Measurements from ENCODE around the gene CEP68.
"Not testable (repeated sequence)": the region's sequence is repeated elsewhere in the genome, so short reads cannot be mapped to it uniquely, and the experiment has no call there.

The CEP68 gene

GRCh38 chr2:65093211-65093610, 37.0 kb downstream of the CEP68 start:
- no peak for FAIRE-seq

DNA sequence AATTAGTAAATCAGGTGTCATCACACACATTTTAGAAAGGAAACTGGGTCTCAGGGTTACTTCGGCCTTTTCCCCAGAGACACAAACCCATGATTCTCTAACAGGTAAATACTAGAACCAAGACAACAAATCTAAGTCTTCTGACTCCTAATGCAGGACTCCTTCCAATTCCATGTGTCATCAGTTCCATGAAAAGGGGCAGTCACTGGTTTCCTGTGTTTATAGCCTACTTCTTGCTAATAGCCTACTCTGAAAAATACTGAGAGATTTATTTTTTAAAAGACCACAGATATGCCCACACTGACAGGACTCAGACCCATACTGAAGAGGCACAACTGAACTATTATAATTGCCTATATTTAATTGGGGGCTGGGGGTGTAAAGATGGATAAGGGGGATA, 40.7 kb downstream of the CEP68 start:
- FAIRE-seq: no peak

GRCh38 chr2:65097844-65098243, 41.6 kb downstream of the CEP68 start:
- no peak for FAIRE-seq

- FAIRE-seq: no peak
Observed at GRCh38 chr2:65098741-65099140, 42.5 kb downstream of the CEP68 start.

GRCh38 chr2:65101071-65101470, 44.9 kb downstream of the CEP68 start:
- no peak for FAIRE-seq

DNA sequence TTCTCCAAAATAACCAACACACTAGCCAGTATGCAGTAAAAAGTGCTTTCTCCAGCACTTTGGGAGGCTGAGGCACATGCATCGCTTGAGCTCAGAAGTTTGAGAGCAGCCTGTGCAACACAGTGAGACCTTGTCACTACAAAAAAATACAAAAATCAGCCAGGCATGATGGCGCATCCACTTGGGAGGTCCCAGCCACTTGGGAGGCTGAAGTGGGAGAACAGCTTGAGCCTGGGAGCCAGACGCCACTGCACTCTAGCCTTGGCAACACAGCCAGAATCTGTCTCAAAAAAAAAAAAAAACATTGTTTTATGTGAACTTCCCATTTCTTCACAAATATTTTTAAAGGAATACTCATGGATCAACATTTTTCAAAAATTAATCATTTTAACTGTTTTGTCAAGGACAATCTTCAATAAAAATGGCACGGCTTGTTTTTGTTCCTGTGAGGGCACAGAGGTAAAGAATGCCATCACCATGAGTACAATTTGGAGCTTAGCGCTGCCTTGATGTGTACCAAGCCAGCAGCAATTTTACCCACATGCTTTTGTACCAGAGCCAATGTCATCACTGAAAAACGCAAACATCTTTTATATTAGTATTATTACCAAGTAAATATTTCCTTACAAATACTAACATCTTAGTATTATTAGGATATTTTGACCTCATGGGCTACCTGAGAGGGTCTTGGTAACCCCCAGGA, 46.9 kb downstream of the CEP68 start:
- FAIRE-seq: no peak

- no peak for FAIRE-seq
Observed at GRCh38 chr2:65107530-65107929, 51.3 kb downstream of the CEP68 start.

DNA sequence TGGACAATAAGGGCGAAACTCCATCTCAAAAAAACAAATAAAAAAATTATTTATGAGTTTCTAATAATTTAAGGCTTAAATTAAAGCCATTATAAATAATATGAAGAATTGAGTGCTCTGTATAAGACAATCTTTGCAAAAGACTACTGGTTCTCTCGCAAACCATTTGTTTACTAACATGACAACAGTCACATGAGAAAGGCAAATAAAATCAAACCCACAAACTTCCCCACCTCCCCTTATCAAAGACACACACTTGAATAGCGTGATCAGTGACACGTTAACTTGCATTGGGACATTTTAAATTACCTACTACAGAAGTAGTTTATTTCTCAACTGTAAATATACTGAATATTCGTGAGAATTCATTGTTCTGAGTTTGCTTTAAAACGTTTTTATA, 52.6 kb downstream of the CEP68 start:
- no peak for FAIRE-seq

GRCh38 chr2:65112633-65113032, 56.4 kb downstream of the CEP68 start:
- no peak for FAIRE-seq

DNA sequence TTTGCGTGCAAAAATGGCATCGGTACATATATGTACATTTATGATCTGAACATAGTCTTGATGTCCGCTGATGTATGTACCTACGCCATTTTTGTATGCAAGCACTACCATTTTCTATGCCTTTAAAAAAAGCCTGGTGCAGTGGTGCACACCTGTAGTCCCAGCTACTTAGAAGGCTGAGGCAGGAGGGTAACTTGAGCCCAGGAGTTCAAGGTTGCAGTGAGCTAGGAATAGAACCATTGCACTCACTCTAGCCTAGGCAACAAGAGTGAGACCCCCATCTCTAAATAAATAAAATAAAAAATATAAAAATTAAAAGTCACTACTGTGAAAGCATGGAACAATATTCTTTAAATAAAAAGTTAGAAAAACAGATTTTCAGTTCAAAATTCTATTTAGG, 57.0 kb downstream of the CEP68 start:
- no peak for FAIRE-seq

- no peak for FAIRE-seq
Observed at GRCh38 chr2:65113816-65114215, 57.6 kb downstream of the CEP68 start.

- no peak for FAIRE-seq
Observed at GRCh38 chr2:65114921-65115320, 58.7 kb downstream of the CEP68 start.

DNA sequence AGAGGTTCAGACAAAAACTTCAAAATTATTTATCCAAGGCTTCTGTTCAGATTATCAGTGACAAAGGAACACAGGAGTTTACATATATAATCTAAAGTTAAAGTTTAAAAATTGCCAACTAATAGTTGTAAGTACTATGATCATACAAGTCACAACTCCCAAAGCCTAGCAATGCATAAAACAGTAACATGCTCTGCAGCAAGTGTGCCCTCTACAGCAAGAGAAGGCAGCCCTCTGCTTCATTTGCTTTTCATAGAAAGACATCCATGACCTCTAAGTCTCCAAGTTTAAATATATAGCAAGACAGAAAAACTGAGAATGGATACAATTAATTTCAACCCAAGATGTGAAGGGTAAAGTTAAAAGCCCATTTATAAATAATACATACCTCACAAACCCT, 60.4 kb downstream of the CEP68 start:
- FAIRE-seq: no peak

DNA sequence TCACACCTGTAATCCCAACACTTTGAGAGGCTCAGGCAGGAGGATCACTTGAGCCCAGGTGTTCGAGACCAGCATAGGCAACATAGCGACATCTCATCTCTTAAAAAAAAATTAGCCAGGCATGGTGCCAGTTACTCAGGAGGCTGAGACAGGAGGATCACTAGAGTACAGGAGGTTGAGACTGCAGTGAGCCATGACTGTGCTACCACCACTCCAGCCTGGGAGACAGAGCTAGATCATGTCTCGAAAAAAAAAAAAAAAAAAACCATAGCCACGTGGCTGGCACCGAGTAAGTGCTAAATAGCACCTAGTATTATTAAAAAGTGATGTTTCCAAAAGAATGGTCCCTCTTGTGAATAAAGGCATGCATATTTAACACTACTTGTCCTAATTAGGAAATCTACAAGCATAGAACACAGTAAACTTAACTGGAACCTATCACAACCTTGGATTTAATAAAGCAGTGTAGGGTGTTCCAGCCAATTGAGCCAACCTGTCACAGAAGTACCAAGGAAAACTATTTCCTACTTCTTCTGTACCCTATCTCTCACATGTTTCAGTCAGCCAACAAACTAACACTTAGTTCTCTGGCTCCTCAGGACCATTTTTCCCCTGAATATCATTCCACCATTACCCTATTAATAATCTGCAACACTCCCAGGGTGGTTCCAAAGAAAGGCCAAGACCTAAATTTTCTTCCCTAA, 64.9 kb downstream of the CEP68 start:
- FAIRE-seq: no peak

- no peak for FAIRE-seq
Observed at GRCh38 chr2:65122313-65122712, 66.1 kb downstream of the CEP68 start.

GRCh38 chr2:65125457-65125856, 69.2 kb downstream of the CEP68 start:
- FAIRE-seq: not testable (repeated sequence)

DNA sequence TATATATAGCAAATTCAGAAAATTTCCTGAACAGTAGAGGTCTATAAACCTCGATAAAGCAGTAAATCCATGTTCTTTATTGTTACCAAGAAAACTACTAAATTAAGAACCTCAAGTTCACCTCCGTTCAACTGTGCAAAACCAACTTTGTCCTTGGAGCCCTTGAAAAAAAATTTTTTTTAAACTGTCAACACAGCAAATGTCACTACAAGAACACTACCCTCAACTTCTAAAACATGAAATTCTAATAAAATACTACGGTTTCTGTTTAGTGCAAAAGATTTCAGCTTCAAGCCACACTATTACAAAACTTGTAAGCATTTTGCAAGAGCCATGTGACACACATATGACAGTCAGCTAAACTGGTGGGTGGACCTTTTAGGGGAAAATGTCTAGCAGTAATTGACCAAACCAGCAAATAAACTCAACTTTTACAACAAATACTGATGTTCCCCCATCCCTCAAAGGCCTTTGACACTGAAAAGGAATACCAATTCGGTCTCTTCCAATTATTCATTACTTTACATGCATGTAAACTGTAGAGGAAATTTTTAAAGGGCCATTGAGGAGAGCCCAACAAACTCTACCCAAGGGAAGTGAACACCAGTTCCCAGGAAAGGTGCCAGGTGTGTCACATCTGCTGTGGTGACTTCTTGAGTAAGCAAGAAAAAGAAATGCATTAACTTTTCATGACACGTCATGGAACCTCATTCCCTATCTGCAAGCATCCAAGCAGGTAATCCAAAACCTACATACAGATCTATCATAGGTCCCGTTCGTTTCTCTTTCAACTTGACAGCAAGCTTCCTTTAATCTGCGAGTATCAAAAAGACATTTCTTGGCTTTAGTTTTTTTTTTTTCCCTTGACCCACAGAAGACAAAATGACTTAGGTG, 72.3 kb downstream of the CEP68 start:
- no peak for FAIRE-seq

GRCh38 chr2:65129286-65129825, 73.1 kb downstream of the CEP68 start:
- no peak for FAIRE-seq

DNA sequence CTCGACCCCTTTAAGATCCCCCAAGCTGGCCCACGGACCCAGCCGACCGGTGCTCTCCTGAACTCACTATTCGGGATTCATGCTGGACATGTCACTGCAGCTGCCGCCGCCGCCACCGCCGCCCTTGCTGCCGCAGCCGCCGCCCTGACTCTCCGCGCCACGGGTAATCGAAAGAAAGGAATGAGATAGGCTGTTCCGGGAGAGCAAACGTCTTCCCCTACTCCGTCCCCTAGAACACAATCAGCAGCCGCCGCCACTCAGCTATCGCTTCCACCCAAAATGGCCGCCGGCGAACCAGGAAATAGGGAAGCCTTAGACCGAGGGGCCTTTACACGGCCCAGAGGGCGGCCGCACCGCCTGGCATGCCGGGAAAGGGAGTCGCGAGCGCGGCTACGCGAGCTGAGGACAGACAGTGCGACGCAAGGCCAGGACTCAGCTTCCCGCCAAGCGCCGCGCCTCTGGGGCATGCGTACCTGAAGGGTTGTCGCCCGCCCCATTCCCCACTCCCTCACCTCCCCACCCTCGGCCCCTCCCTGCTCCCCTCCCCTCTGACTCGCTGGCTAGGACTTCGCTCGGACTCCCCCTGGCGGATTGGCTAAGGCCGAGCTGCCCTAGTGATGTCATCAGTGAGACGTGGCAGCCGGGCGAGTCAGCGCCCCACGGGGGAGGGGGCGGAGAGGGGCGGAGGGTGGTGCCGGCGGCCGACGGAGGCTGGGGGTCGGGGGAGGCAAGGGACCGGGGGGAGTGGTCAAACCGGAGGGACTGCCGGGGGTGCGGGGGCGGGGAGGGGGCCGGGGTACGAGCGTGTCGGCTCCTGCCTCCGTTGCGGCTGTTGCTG, 73.8 kb downstream of the CEP68 start, which contains the start of gene RAB1A:
Gene RAB1A, minus strand, starts transcription at position 281 of the 838 bp plus-strand sequence. Its CDS starts 191 bp downstream, at position 90.
- no peak for FAIRE-seq

DNA sequence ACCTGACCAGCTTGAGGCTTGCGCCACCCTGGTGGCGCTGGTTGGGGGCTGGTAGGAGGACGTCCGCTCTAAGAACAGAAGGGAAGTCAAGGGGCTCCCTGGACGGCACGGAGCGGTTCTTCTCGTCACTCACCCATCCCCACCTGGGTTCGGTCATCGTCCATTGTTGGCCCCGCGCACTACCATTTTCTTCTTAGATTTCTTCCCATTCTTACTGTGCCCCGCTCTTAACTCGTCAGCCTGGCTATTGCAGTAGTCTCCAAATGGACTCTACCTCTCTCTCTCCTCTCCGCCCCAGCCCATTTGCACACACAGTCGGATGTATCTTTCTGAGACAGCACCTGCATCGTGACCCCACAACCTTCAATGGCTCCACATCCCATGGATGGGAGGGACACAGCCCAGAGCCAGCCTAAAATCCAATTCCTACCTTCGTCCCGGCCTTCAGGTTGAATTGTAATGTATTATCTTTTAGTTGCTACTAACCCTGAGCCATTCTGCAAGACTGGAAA, 74.5 kb downstream of the CEP68 start:
- FAIRE-seq: no peak

DNA sequence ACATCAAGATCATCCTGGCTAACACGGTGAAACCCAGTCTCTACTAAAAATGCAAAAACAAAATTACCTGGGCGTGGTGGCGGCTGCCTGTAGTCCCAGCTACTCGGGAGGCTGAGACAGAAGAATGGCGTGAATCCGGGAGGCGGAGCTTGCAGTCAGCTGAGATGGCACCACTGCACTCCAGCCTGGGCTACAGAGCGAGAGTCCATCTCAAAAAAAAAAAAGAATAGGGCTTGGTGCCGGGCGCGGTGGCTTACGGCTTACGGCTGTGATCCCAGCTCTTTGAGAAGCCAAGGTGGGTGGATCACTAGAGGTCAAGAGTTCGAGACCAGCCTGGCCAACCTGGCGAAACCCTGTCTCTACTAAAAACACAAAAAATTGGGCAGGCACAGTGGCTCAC, 76.7 kb downstream of the CEP68 start:
- not testable (repeated sequence) for FAIRE-seq

DNA sequence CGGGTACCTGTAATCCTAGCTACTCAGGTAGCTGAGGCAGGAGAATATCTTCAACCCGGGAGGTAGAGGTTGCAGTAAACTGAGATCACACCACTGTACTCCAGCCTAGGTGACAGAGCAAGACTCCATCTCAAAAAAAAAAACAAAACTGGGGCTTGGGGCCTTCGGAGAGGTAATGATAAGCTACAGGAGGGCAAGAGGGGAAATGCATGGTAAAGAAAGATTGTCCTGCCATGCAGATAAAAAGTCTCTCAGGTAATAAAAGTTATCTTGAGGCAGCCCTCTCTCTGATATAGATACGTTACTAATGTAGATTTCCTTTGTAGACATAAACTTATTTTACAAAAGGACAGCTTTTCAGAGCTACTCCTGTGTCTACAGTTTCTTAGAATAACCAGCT, 77.4 kb downstream of the CEP68 start:
- no peak for FAIRE-seq
